Esophagus (tissue), 2 donors: ENCODE results near the gene MEGF11. TPM values are rescaled to one million over a fixed set of nuclear protein-coding genes. Genes with fewer than 3 reads are reported as not detected.

ENCODE experiments used
- H3K27ac ChIP-seq, 2 donors: one replicate each; pipeline ENCODE4 v1.5.1; 2013; ENCODE audit warnings: low read depth in 2 of 2, mild to moderate bottlenecking in 2 of 2, inconsistent platforms in 1 of 2, low read length in 1 of 2, moderate library complexity in 1 of 2
- H3K27me3 ChIP-seq, 2 donors: one replicate each; pipeline ENCODE4 v1.6.1; 2013; ENCODE audit warnings: low read length in 2 of 2, control low read depth in 1 of 2, mild to moderate bottlenecking in 1 of 2; ENCODE audit not compliant: insufficient read depth in 2 of 2, control insufficient read depth in 1 of 2
- H3K36me3 ChIP-seq, 2 donors: one replicate each; pipeline ENCODE4 v1.6.1; 2013; ENCODE audit warnings: low read length in 1 of 2; ENCODE audit not compliant: control insufficient read depth in 2 of 2, insufficient read depth in 2 of 2
- H3K4me1 ChIP-seq, 2 donors: one replicate each; pipeline ENCODE4 v1.6.1; 2013; ENCODE audit warnings: low read length in 1 of 2; ENCODE audit not compliant: control insufficient read depth in 2 of 2, insufficient read depth in 2 of 2
- H3K4me3 ChIP-seq, 2 donors: one replicate each; pipeline ENCODE4 v1.5.1; 2013; ENCODE audit warnings: low read length in 2 of 2, mild to moderate bottlenecking in 2 of 2, low read depth in 1 of 2, moderate library complexity in 1 of 2
- H3K9me3 ChIP-seq, 2 donors: one replicate each; pipeline ENCODE4 v1.6.1; 2013; ENCODE audit warnings: mild to moderate bottlenecking in 2 of 2, low read depth in 1 of 2, low read length in 1 of 2, moderate library complexity in 1 of 2; ENCODE audit not compliant: control insufficient read depth in 2 of 2, insufficient read depth in 1 of 2
- WGBS, 2 donors: extraction: QIAGEN DNeasy Blood & Tissue Kit; methylation state at CpG; one replicate each; pipeline ENCODE4 v1.1.7; 2013; 5-methylcytosine and 5-hydroxymethylcytosine counted together
- polyA plus RNA-seq, 2 donors: library from polyadenylated mRNA; stranded (reverse); fragments of 200-250 nt; gene quantifications; one replicate each; pipeline ENCODE4 v1.2.3, GENCODE V29; 2013
- donor health status: healthy with polysubstance abuse.
- donor health status: Bipolar disorder and iron deficiency.

Gene MEGF11
- polyA plus RNA-seq, 2 donors, result not detected

GRCh38 chr15:66120422-66120821 lies 133.1 kb downstream of the MEGF11 start:
- H3K9me3 ChIP-seq, result no peaks in the 10 kb centered on the region
- no peaks in the 10 kb centered on the region for H3K27me3 ChIP-seq
- WGBS, 2 donors, result 75 to 76% methylated on average over 5 of the region's 5 CpGs
- H3K27ac ChIP-seq, result no peak overlapping the region
- H3K36me3 ChIP-seq, result no peaks in the 10 kb centered on the region
- H3K4me1 ChIP-seq, result no peaks in the 10 kb centered on the region
- no peak overlapping the region for H3K4me3 ChIP-seq

GRCh38 chr15:66117841-66118240 lies 135.7 kb downstream of the MEGF11 start:
- 83 to 92% methylated on average over 4 of the region's 4 CpGs for WGBS, 2 donors
- H3K27ac ChIP-seq, result no peak overlapping the region
- H3K27me3 ChIP-seq, result no peaks in the 10 kb centered on the region
- H3K9me3 ChIP-seq, result no peaks in the 10 kb centered on the region
- H3K36me3 ChIP-seq, result no peaks in the 10 kb centered on the region
- no peak overlapping the region for H3K4me3 ChIP-seq
- peaks cover 3 to 4% of the 10 kb centered on the region in 2 donors for H3K4me1 ChIP-seq

DNA sequence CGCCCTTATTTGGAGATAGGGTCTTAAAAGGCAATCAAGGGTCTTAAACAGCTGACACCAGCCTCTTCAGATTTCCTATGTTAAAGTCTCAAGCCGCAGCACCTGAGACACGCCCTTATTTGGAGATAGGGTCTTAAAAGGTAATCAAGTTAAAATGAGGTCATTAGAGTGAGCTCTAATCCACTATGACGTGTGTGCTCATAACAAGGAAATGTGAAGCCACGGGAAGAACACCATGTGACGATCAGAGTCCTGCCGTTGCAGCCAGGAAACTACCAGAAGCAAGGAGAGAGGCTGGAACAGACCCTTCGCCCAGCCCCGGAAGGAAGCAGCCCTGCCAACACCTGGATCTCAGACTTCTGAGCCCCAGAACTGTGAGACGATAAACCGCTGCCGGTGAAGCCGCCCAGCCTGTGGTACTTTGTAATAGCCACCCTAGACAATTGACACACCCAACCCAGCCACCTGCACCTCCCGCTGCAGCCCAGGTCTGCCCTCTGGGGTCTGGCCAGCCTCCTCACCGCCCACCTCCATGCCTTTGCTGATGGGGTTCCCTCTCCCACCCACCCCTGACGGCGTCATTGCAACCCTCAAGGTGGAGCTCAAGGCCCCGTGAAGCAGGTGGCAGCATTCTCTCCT lies 137.9 kb downstream of the MEGF11 start:
- no peaks in the 10 kb centered on the region for H3K27me3 ChIP-seq
- H3K36me3 ChIP-seq, result no peaks in the 10 kb centered on the region
- H3K9me3 ChIP-seq, result no peaks in the 10 kb centered on the region
- WGBS, 2 donors, result 45% methylated on average over 18 of the region's 18 CpGs
- H3K27ac ChIP-seq, result no peak overlapping the region
- peaks cover 3 to 4% of the 10 kb centered on the region in 2 donors for H3K4me1 ChIP-seq
- no peak overlapping the region for H3K4me3 ChIP-seq

GRCh38 chr15:66114863-66115425 lies 138.6 kb downstream of the MEGF11 start:
- H3K36me3 ChIP-seq, result no peaks in the 10 kb centered on the region
- H3K4me3 ChIP-seq, result no peak overlapping the region
- H3K27ac ChIP-seq, result peak overlapping the region in 1 of 2 donors; percentile 35
- no peaks in the 10 kb centered on the region for H3K9me3 ChIP-seq
- WGBS, 2 donors, result 65 to 79% methylated on average over 8 of the region's 8 CpGs
- no peaks in the 10 kb centered on the region for H3K27me3 ChIP-seq
- peaks cover 3 to 4% of the 10 kb centered on the region in 2 donors for H3K4me1 ChIP-seq

- Histone ChIP-seq H3K36me3 (no peaks in the 10 kb centered on the region), H3K9me3 (no peaks in the 10 kb centered on the region), H3K27ac (no peak overlapping the region), H3K27me3 (no peaks in the 10 kb centered on the region), H3K4me3 (no peak overlapping the region), H3K4me1 (peaks cover 3 to 4% of the 10 kb centered on the region in 2 donors)
- WGBS, 2 donors, result 82 to 88% methylated on average over 1 of the region's 1 CpG
Measured at GRCh38 chr15:66112388-66112787, 141.2 kb downstream of the MEGF11 start.

DNA sequence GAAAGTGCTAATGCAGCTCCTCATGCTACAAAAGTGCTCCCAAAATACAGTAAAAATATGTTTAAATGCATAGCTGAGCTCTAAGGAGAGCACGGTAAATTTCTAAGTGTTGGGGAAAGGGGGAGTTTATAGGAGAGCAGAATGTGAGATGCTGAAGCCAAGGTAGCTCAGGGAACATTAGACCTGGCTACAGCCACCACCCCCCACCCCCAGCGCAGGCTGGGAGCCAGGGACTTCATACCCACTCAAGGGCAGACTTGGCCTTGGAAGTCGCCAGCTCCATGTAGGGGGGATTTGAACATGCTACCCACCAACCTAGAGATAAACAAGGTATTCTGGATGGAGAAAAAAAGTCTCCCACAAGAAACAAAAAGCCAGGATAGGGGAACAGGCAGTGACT lies 142.2 kb downstream of the MEGF11 start:
- H3K9me3 ChIP-seq, result no peaks in the 10 kb centered on the region
- WGBS, 2 donors, result 91% methylated on average over 3 of the region's 3 CpGs
- H3K4me3 ChIP-seq, result no peak overlapping the region
- no peaks in the 10 kb centered on the region for H3K27me3 ChIP-seq
- H3K36me3 ChIP-seq, result no peaks in the 10 kb centered on the region
- H3K4me1 ChIP-seq, result peaks cover 3 to 4% of the 10 kb centered on the region in 2 donors
- no peak overlapping the region for H3K27ac ChIP-seq

DNA sequence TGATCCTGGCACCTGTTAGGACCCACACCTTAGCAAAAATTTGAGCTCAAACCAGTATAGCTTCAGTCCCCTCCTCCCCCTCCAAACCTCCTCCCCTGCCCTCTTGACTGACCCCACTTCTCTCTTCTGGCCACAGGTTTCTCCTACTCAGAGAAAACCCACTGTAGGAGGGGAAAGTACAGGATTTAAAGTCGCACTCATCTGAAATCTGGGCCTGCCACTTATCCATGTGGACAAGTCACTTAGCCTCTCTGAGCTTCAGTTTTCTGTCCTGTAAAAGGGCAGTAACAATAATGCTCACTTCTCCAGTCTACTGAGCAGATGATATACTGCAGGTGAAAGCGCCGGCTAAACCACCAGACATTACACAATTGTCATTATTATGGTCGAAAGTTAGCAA lies 142.7 kb downstream of the MEGF11 start:
- peaks cover 3 to 4% of the 10 kb centered on the region in 2 donors for H3K4me1 ChIP-seq
- H3K36me3 ChIP-seq, result no peaks in the 10 kb centered on the region
- WGBS, 2 donors, result 92% methylated on average over 4 of the region's 4 CpGs
- no peaks in the 10 kb centered on the region for H3K9me3 ChIP-seq
- no peaks in the 10 kb centered on the region for H3K27me3 ChIP-seq
- H3K4me3 ChIP-seq, result no peak overlapping the region
- no peak overlapping the region for H3K27ac ChIP-seq

GRCh38 chr15:66109826-66110225 lies 143.7 kb downstream of the MEGF11 start:
- Histone ChIP-seq H3K27me3 (no peaks in the 10 kb centered on the region), H3K9me3 (no peaks in the 10 kb centered on the region), H3K27ac (no peak overlapping the region), H3K4me3 (no peak overlapping the region), H3K36me3 (no peaks in the 10 kb centered on the region), H3K4me1 (peaks cover 0 to 3% of the 10 kb centered on the region in 2 donors)
- WGBS, 2 donors, result 76 to 80% methylated on average over 5 of the region's 5 CpGs

DNA sequence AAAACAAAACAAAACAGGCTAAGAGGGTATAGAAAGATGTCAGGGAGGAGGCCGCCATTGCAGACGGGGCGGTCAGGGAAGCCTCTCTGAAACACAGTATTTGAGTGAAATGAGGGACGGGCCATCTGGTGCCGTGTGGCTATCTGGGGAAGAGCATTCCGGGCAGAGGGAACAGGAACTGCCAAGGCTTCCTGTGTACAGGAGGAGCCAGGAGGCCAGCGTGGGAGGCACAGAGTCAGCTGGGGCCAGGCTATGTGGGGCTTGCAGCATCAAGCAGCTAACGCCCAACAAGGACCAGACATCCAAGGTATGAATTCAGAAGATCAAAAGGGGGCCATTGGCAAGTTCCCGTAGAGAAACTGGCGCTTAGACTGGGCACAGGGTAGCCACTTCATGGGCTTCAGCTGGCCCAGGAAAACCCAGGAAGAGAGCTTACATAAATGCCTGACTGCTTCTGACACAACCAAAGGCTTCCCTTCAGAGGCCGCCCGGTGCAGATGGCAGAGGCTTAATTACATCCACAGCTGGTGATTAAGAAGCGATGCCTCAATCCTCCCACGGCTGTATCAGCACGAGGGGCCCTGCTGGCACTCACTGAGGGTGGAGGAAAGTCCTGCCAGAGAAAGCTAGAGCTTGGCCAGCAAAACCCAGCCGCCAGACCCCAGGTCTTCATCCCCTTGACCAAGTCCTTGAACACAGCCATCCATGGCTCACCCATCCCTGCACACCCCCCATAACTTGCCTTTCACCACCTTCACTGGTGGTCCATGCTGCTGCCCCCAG lies 144.9 kb downstream of the MEGF11 start:
- H3K4me1 ChIP-seq, result no peaks in the 10 kb centered on the region
- no peaks in the 10 kb centered on the region for H3K9me3 ChIP-seq
- no peaks in the 10 kb centered on the region for H3K27me3 ChIP-seq
- H3K4me3 ChIP-seq, result no peak overlapping the region
- no peak overlapping the region for H3K27ac ChIP-seq
- 77 to 81% methylated on average over 16 of the region's 16 CpGs for WGBS, 2 donors
- H3K36me3 ChIP-seq, result no peaks in the 10 kb centered on the region
